H1 (cell line): ENCODE measurements around the gene BLNK. TPM values are rescaled to one million over a fixed set of nuclear protein-coding genes. Genes with fewer than 3 reads are reported as not detected.

Source experiments
- CEBPB ChIP-seq: IDR thresholded peaks from 2 replicates; pipeline ENCODE4 v1.6.1; 2012; ENCODE audit warnings: low read depth, low read length
- CHD2 ChIP-seq: IDR thresholded peaks from 2 replicates; pipeline ENCODE4 v1.6.1; 2012; ENCODE audit warnings: low read length, improper control_type of control experiment
- CHD7 ChIP-seq: fragments of 300-600 bp; sonication (generic); IDR thresholded peaks from 2 replicates; pipeline ENCODE4 v1.7.1; 2012; ENCODE audit warnings: low read length, moderate library complexity, mild to moderate bottlenecking, inconsistent platforms; ENCODE audit not compliant: insufficient replicate concordance
- FOSL1 ChIP-seq: IDR thresholded peaks from 2 replicates; pipeline ENCODE4 v1.6.1; 2011; ENCODE audit warnings: mild to moderate bottlenecking, low read depth, low read length, moderate library complexity; ENCODE audit not compliant: insufficient read depth
- GABPA ChIP-seq: IDR thresholded peaks from 2 replicates; pipeline ENCODE4 v1.6.1; 2011; ENCODE audit warnings: mild to moderate bottlenecking, low read length, moderate library complexity, borderline replicate concordance; ENCODE audit not compliant: insufficient read depth
- KDM5A ChIP-seq: fragments of 200-600 bp; IDR thresholded peaks from 2 replicates; pipeline ENCODE4 v1.7.1; 2012; ENCODE audit warnings: mild to moderate bottlenecking, low read length, inconsistent platforms, mixed read lengths
- MAX ChIP-seq: IDR thresholded peaks from 2 replicates; pipeline ENCODE4 v1.6.1; 2012; ENCODE audit warnings: inconsistent platforms
- NRF1 ChIP-seq: IDR thresholded peaks from 2 replicates; pipeline ENCODE4 v1.6.1; 2011; ENCODE audit warnings: mild to moderate bottlenecking, low read depth, low read length, improper control_type of control experiment
- POU5F1 ChIP-seq: IDR thresholded peaks from 2 replicates; pipeline ENCODE4 v1.6.1; 2011; ENCODE audit warnings: low read depth, mild to moderate bottlenecking, low read length, moderate library complexity
- RBBP5 ChIP-seq: IDR thresholded peaks from 2 replicates; pipeline ENCODE4 v1.7.1; 2012; ENCODE audit warnings: low read depth, mild to moderate bottlenecking, inconsistent platforms, low read length, moderate library complexity, borderline replicate concordance
- SIRT6 ChIP-seq: IDR thresholded peaks from one replicate; pipeline ENCODE4 v1.7.1; 2012; ENCODE audit warnings: low read length, inconsistent platforms
- TBP ChIP-seq: IDR thresholded peaks from 2 replicates; pipeline ENCODE4 v1.6.1; 2011; ENCODE audit warnings: low read depth, low read length, improper control_type of control experiment
- polyA plus RNA-seq, 7 experiments: library from polyadenylated mRNA; depleted of rRNA in 3 of 7; stranded (reverse) in 5 of 7; unstranded in 2 of 7; fragments of >200 nt in 5 of 7; fragments of 200-250 nt in 2 of 7; gene quantifications; 1 replicate in 5 of 7; 2 replicates in 1 of 7; 4 replicates in 1 of 7; pipeline versions ENCODE4 v1.2.1 to v1.2.3, GENCODE V29; 2011 to 2013; ENCODE audit warnings: missing spikeins in 2 of 7, mixed read lengths in 2 of 7
- total RNA-seq: library from RNA; stranded (reverse); fragmentation: NEBNext Ultra II Directional; extraction: Animal tissue kit (Norgen Biotek cat#: 25700); gene quantifications from 2 replicates; pipeline ENCODE4 v1.2.1, GENCODE V29; 2021

The BLNK gene
- total and polyA plus RNA-seq, 2 of the 8 experiments (the other 6 are each of a cell fraction or from before 2014, with no cell fraction given), result not detected

GRCh38 chr10:96208271-96208670 lies 63.1 kb downstream of the BLNK start (continued):
- TF ChIP-seq CHD7 (no peak), CEBPB (no peak), TBP (no peak), POU5F1 (no peak), FOSL1 (no peak), CHD2 (no peak), NRF1 (no peak), RBBP5 (no peak), SIRT6 (no peak), KDM5A (no peak), MAX (no peak), GABPA (no peak)
